Activated CD8-positive, alpha-beta memory T cell treated with anti-CD3 and anti-CD28 coated beads for 1 hour (primary cell): ENCODE results near the gene KCNMA1.

Experiments used
- DNase-seq, 2 donors: peaks; one replicate each; pipeline ENCODE4 v3.0.0-alpha.2; 2020; ENCODE audit warnings: low read depth in 1 of 2; ENCODE audit errors: extremely low read depth in 1 of 2

Gene KCNMA1

DNA sequence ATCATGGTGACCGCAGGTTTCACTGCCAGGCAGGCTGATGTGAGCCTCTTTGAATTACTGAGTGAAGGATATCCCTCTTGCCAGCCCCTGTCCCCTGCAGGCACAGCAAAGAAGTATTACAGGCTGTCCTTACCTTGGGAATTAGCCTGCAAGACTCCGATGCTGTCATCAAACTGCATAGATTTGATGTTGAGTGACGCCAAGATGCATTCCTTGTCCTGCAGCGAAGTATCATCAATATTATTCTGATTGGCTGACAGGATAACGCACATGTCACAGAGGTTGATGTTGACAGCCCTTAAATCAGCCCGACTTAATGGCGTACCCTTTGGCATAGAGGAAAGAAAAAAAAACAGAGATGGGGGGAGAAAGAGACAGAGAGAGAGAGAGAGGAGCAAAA, 693.0 kb downstream of the KCNMA1 start:
- no peak for DNase-seq

DNA sequence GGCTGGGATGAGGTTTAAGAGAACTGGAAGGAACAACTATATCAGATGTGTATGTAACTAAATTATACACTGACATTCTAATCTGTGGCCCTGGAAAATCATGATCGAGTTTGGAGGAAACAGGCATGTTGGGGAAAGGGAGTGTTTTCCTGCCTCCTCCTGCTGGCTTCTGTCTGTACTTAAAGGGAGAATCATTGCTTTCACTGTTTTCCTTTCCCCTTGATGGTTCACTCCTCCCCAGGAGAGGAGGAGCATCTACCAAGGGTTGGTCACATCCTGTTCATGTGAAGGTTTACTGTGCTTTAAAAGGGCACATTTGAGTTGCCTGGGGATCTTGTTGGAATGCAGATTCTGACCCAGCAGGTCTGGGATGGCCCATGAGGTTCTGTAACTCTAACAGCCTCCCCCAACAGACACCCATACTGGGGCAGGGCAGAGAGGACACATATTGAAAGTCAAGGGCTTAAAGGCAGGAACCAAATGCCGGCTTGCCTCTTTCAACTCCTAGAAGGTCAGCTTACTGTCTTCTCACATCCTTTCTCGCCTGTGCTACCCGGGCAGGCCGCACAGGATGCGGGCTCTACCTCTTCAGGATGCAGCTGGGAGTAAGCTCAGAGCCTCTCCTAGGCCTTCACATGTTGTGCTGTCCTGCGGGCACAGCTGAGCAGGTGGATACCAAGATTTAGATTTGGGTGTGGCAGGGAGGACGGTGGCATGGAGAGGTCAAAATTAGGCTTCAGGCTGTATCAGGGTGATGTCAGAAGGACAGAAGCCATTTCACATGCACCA, 694.8 kb downstream of the KCNMA1 start:
- no peak for DNase-seq

GRCh38 chr10:76939933-76940468, 697.6 kb downstream of the KCNMA1 start:
- no peak for DNase-seq

- DNase-seq, result no peak
Measured at GRCh38 chr10:76937181-76937600, 700.4 kb downstream of the KCNMA1 start.

- DNase-seq, result no peak
Measured at GRCh38 chr10:76935941-76936613, 701.5 kb downstream of the KCNMA1 start.

- no peak for DNase-seq
Measured at GRCh38 chr10:76928565-76928964, 709.0 kb downstream of the KCNMA1 start.

DNA sequence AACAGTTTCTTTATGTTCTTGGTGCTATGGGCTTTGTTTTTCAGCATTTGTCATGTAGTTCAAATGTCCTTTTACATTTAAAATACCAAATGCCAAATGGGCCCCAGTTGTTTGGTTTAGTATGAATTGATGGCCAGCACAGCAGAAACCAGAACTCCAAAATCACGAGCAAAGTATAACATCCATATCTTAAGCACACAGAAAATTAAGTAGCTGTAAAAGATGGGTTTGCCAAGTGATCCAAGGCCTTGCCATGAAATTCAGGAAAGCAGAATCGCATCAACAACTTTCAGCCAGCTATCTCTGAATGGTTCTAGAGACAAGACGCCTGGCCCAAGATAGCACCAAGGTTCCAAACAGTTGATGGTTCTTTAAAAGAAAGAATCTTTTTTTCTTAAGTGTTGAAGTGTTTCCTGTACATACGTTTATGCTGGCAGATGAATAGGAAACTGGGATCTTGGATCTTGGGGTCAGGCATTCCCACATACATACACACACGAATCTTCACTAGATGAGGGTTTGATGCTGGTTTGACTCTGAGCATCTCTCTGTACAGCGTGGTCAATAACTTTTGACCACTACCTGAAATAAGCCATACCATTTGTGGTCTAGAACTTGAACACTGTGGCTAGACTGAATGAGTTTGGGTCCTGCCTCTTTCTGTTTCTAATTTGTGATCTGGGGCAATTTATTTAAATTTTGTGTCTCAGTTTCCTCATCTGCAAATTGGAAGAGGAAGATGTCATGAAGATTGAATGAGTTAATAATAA, 711.8 kb downstream of the KCNMA1 start:
- DNase-seq, result no peak

GRCh38 chr10:76922666-76923065, 714.9 kb downstream of the KCNMA1 start:
- DNase-seq, result no peak

GRCh38 chr10:76921383-76922010, 716.1 kb downstream of the KCNMA1 start:
- DNase-seq, result no peak

DNA sequence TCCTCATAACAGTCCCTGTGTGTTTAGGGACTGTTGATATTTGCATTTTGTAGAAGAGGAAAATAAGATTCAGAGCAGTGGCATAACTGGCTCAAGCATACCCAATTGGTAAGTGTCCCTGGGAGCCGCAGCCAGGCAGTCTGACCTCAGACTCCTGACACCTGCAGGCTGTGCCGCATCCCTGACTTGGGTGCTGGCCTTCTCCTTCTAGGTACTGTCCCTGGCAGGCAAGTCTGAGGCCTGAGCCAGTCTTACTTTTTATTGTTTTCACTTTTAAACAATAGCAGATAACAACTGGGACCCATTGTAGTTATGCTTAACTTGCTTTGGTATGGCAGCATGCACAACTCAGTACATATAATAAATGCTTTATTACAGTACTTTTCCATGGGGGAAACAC, 717.0 kb downstream of the KCNMA1 start:
- no peak for DNase-seq

GRCh38 chr10:76918106-76918505, 719.5 kb downstream of the KCNMA1 start:
- no peak for DNase-seq

DNA sequence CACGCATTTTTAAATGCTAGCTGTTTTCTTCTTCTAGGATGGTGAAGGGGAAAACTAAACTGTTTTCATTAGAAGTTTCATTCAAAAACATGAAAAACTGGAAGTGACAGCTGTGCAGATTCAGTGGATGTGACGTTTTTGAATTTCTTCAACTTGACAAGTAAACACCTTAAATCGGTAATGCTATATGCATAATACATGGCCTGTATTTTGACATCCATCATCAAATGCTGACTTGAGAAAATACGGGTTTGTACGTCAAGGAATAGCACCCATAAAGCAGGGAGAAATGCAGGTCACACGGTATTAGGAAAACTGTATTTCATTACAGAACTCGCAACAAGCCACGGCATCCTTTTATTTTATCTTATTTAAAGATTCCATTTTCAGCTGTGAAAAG, 720.5 kb downstream of the KCNMA1 start:
- DNase-seq, result no peak

- DNase-seq, result no peak
Measured at GRCh38 chr10:76916536-76916935, 721.1 kb downstream of the KCNMA1 start.

DNA sequence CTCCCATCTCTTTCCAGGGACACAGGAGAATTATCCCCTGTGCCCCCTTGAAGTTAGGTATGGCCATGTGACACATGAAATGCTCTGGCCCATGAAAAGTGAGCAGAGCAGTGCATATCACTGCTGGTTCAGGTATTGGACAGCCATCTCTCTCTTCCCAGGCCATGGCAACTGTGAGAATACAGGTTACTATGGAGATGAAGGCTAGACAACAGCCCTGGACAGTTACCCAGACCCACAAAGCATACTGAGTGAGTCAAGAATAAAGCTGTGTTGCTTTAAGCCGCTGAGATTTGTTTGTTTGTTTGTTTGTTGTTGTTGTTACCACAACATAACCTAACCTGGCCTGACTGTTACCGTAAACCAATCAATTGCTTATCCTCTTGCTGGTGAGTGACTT, 722.3 kb downstream of the KCNMA1 start:
- no peak for DNase-seq

- no peak for DNase-seq
Measured at GRCh38 chr10:76911184-76911583, 726.4 kb downstream of the KCNMA1 start.

- no peak for DNase-seq
Measured at GRCh38 chr10:76910184-76910962, 727.2 kb downstream of the KCNMA1 start.

DNA sequence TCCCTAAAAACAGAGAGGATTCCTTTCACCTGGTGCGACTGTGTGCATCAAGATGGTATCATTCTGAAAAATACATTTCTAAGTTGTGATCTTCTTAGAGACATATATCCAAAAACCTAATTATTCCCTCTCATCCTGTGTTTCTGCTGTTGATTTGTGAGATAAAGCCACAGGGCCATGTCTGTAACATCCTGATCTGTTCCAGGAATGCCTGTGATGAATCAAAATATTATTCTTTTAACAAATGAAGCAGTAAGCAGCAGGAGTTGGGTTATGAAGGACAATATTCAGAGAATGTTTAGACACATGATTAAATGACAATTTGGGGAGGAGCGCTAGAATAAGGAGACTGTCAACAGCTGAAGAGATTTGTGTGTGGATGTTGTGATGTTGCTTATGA, 731.4 kb downstream of the KCNMA1 start:
- DNase-seq, result no peak

GRCh38 chr10:76905251-76905650, 732.4 kb downstream of the KCNMA1 start:
- no peak for DNase-seq

DNA sequence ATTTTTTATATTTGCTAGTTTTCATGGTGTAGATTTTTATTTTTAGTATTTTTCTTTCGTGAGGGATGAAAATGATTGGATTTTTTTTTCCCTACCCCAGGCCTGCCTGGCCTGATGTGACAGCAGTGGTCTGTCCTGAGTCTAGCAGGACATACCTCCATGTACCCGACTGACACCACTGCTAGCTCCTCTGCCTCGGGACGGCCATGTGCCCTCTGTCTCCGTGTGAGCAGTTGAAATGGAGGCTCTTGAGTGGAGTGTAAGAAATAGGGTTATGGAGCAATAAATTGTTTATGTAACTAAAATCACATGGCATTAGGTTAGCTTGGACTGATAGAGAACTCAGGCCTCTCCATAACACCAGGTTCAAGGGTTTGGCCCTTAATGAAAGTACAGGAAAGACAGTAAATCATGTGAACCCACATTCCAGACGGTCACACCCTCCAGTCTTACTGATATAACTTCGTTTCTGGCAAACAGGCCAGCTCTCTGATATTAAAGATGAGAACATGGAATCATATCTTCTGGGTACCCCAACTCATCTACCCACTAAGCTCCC, 734.1 kb downstream of the KCNMA1 start:
- no peak for DNase-seq

- DNase-seq, result no peak
Measured at GRCh38 chr10:76902949-76903348, 734.7 kb downstream of the KCNMA1 start.
